ENCODE measurements around the gene PI3.

GRCh38 chr20:45154183-45154582 is 20.5 kb upstream of the PI3 start:
- TF ChIP-seq, protein P1, sequence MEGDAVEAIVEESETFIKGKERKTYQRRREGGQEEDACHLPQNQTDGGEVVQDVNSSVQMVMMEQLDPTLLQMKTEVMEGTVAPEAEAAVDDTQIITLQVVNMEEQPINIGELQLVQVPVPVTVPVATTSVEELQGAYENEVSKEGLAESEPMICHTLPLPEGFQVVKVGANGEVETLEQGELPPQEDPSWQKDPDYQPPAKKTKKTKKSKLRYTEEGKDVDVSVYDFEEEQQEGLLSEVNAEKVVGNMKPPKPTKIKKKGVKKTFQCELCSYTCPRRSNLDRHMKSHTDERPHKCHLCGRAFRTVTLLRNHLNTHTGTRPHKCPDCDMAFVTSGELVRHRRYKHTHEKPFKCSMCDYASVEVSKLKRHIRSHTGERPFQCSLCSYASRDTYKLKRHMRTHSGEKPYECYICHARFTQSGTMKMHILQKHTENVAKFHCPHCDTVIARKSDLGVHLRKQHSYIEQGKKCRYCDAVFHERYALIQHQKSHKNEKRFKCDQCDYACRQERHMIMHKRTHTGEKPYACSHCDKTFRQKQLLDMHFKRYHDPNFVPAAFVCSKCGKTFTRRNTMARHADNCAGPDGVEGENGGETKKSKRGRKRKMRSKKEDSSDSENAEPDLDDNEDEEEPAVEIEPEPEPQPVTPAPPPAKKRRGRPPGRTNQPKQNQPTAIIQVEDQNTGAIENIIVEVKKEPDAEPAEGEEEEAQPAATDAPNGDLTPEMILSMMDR (IDR thresholded peaks at IDR 0.05): no peak
- TF ChIP-seq ZFX (IDR thresholded peaks at IDR 0.05; ENCODE audit: borderline replicate concordance): no peak

Measured in 22Rv1 (cell line).